Measurements from ENCODE around the gene CCDC124.

GRCh38 chr19:17909003-17909732, 23.6 kb upstream of the CCDC124 start:
- TF ChIP-seq CTCF (IDR thresholded peaks at IDR 0.05; ENCODE audit: low read depth, low read length) (no peak), EZH2phosphoT487 (IDR thresholded peaks at IDR 0.05; ENCODE audit: low read depth) (no peak)
